Activated CD4-positive, alpha-beta T cell treated with anti-CD3 and anti-CD28 coated beads, Interleukin-2, amount 50 U/mL, for 16 hours (primary cell): Measurements from ENCODE around the gene AHCYL2.
"Not testable (repeated sequence)": the region's sequence is repeated elsewhere in the genome, so short reads cannot be mapped to it uniquely, and the experiment has no call there.

Source experiments
- DNase-seq: peaks from one replicate; pipeline ENCODE4 v3.0.0-alpha.2; 2020

The AHCYL2 gene

DNA sequence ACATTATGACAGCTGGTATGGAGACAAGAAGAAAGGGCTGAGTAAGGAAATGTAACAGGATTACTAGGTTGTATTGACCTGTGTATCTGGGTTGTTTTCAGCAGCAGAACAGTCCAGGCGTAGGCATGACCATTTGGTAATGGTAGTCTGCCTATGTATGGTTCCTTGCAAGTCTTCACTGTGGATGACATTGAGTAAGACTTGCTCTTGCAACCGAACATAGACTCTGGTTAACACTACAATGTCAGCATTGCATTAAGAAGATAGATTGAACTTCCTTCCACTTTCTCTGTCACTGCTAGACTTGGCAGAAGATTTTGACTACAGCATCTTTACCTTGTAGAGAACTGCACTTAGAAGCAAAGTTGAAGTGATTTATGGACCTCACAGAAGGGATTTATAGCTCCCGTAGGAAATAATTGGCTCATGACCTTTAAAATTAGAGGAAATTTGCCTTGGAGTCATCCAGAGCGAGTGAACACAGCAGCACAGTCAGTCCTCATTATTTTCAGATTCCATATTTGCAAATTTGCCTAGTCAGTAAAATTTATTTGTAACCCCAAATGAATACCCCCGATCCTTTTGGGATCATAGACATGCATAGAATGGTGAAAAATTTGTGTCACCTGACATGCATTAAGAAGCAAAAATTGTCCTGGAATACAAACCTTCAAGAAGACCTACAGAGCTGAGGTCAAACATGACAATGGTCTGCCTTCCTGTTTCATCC, 129.8 kb downstream of the AHCYL2 start:
- DNase-seq: no peak

- no peak for DNase-seq
Observed at GRCh38 chr7:129356176-129356575, 131.3 kb downstream of the AHCYL2 start.

DNA sequence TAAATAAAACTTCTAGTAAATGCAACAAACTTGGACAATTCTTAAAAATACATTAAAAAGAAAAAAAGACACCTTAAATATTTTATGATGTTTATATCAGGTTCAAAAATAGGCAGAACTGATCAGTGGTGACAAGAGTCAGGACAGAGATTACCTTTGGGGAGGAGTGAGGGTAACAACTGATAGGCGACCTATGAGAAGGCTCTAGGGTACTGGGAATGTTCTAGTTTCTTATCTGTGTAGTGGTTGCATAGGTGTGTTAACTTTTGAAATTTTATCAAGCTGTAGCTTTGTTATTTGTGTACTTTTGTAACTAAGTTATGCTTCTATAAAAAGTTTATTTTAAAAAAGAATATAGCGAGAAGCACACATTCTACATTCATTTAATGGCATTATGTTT, 134.3 kb downstream of the AHCYL2 start:
- no peak for DNase-seq

GRCh38 chr7:129359638-129360037, 134.8 kb downstream of the AHCYL2 start:
- DNase-seq: no peak

DNA sequence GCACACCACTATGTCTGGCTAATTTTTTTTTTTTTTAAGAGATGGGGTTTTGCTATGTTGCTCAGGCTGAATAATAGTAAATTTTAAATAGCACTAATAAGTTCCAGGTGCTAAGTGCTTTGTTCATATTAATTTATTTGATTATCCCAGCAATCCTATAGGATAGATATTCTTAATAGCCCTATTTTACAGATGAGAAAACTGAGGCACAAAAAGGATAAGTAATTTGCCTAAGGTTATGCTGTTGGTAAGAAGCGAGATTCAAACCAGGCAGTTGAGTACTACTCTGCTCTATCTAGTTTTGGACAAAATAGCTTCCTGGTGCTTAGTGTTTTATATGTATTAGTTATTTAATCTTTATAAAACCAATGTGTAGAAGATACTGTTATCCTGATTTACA, 136.9 kb downstream of the AHCYL2 start:
- no peak for DNase-seq

- no peak for DNase-seq
Observed at GRCh38 chr7:129362496-129362895, 137.7 kb downstream of the AHCYL2 start.

- DNase-seq: no peak
Observed at GRCh38 chr7:129367349-129367699, 142.5 kb downstream of the AHCYL2 start.

DNA sequence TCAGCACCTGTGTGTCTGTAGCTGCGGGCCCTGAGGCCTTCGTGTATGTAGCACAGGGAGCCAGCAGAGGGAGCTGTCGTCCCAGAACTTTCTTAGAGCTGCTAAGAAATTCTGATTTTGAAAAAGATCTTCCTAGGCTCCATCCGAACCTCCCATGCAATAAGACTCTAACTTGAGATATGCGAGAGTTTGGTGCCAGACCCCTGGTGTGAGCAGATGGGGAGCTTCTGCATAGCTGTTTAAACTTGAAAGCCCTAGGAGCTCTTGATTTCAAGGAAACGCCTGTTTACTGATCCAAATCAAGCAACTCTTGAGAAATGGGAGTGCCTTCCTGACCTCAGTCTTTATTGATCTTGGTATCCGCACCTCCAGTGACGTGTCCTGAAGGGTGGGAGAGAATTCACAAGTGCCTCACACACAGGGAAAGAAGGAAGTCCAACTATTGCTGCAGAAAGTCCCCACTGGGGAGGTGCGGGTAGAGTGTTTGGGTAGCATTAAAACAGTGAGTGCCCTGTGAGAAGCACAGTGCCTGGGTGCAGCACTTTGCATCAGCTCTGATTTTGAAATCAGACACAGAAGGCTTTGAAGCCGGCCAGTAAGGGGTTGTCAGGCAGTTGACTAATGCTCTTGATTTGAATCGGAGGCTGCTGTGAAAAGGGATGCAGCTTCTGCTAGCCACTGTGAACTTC, 143.0 kb downstream of the AHCYL2 start:
- peak; percentile 92 for DNase-seq

GRCh38 chr7:129368389-129368986, 143.7 kb downstream of the AHCYL2 start:
- DNase-seq: peak; percentile 67

DNA sequence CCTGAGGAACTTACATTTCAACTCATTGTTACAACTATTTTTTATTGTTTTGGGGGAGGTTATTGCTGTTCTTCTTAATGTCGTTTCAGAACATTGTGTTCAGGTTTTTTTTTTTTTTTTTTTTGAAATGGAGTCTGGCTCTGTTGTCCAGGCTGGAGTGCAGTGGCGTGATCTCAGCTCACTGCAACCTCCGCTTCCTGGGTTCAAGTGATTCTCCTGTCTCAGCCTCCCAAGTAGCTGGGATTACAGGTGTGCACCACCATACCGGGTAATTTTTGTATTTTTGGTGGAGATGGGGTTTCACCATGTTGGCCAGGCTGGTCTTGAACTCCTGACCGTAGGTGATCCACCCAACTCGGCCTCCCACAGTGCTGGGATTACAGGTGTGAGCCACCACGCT, 144.6 kb downstream of the AHCYL2 start:
- DNase-seq: not testable (repeated sequence)

- DNase-seq: no peak
Observed at GRCh38 chr7:129370812-129371211, 146.0 kb downstream of the AHCYL2 start.

DNA sequence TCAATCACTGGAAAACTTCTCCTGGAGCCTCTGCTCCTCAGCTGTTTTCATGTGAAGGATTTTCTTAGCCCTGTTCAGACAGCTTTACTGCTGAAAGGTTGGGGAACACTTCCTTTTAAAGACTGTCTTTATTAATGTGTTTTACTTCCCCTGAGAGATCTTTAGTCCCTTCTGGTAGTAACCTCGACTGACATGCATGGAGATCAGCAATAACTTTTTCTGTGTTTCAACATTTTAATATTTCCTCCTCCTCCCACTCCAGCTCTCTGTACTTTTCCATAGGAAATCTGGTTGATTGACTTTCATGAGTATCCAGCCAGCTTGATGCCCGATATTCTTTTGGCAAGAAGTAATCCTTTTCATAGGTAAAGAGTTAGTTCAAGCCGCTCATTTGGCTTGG, 146.7 kb downstream of the AHCYL2 start:
- DNase-seq: no peak

DNA sequence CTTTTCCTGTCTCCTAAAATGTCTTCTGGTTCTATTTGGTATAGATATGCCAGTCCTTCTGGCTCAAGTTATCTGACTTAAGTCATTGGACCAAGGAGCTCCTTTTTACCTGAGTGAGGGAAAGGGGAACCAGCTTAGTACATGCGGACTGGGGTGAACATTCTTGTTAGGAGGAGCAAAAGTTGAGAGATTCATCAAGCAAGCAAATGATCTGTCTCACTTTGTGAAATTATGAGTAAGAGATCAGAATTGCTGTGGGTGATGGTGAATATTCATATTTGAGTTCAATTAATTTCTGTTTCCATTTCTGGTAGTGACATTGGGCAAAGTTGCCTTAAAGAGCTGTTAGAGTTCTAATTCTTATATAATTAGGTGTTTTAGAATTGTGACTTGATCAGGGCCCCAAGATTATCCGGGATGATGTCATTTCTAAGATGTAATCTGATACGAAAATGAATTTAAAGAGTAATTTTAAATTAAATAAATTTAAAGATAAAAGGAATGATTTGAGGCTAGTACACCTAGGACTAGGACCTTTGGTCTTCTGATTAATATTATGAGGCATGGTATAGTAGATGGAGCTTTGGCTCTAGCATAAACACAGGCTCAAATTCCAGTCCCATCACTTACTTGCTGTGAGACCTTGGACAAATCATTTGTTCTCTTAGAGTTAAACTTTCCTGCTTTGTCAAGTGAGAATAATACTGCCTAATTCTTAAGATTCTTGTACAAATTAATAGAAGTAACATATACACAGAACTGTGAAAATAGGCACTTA, 149.0 kb downstream of the AHCYL2 start:
- DNase-seq: peak; percentile 56

- DNase-seq: no peak
Observed at GRCh38 chr7:129375141-129375938, 150.5 kb downstream of the AHCYL2 start.

GRCh38 chr7:129376076-129376777, 151.4 kb downstream of the AHCYL2 start:
- DNase-seq: peak; percentile 81

GRCh38 chr7:129376778-129377700, 152.2 kb downstream of the AHCYL2 start:
- peak; percentile 82 for DNase-seq

DNA sequence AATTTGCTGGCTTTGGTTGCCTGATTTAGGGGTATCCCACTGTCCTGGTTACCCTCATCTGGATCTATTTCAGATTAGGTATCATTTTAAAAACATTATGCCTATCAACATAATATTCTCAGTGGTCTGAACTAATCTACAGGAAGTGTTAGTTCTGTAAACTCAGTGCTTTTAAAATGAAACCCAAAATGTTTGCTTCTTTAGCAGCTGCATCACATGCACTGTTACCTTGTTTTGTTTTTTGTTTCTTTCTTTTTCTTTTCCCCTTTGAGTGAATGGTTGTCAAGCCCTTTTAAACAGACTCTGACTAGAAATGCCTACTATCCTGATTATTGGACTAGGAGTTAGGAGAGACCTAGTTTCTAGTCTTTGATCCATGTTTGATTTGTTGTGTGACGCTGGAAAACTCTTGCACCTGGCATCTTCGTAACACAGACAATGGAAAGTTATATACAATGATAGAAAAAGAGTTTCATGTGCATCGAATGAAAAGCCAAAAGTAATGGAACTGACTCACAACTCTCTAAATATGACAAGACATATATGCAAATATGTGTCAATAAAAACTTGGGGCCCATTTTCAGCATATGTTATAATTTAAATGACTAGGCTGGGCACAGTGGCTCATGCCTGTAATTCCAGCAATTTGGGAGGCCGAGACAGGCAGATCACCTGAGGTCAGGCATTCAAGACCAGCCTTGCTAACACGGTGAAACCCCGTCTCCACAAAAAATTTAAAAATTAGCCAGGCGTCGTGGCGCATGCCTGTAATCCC, 157.1 kb downstream of the AHCYL2 start:
- no peak for DNase-seq

GRCh38 chr7:129383542-129384132, 158.8 kb downstream of the AHCYL2 start:
- no peak for DNase-seq

GRCh38 chr7:129385116-129385515, 160.3 kb downstream of the AHCYL2 start:
- no peak for DNase-seq

- no peak for DNase-seq
Observed at GRCh38 chr7:129385598-129385997, 160.8 kb downstream of the AHCYL2 start.
